GM12873 (cell line): ENCODE data around the gene IL20RA.

ENCODE experiments used
- TF ChIP-seq, protein P1 (sequence below): IDR thresholded peaks from 2 replicates; pipeline ENCODE4 v1.5.1; 2012; ENCODE audit warnings: low read depth, mild to moderate bottlenecking, moderate library complexity, low read length, control low read depth; ENCODE audit not compliant: insufficient read depth; ENCODE audit errors: missing control alignments

The IL20RA gene

DNA sequence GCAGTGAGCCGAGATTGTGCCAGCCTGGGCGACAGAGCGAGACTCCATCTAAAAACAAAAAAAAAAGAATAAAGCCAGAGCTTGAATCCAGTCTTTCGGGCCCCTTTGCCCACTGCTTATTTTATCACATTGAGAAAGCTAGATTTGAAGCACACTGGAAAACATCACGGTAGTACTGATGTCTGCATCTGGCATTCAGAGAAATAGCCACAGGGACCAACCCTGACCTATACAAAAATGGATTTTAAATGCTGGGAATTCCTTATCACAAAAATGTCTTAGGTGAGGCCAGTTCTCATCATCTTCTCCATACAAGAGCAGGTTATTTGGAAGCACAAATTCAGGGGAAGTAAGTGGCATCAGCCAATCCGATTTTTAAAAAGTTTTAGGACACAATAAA lies 73.2 kb downstream of the IL20RA start:
- TF ChIP-seq, protein P1, sequence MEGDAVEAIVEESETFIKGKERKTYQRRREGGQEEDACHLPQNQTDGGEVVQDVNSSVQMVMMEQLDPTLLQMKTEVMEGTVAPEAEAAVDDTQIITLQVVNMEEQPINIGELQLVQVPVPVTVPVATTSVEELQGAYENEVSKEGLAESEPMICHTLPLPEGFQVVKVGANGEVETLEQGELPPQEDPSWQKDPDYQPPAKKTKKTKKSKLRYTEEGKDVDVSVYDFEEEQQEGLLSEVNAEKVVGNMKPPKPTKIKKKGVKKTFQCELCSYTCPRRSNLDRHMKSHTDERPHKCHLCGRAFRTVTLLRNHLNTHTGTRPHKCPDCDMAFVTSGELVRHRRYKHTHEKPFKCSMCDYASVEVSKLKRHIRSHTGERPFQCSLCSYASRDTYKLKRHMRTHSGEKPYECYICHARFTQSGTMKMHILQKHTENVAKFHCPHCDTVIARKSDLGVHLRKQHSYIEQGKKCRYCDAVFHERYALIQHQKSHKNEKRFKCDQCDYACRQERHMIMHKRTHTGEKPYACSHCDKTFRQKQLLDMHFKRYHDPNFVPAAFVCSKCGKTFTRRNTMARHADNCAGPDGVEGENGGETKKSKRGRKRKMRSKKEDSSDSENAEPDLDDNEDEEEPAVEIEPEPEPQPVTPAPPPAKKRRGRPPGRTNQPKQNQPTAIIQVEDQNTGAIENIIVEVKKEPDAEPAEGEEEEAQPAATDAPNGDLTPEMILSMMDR = no peak

DNA sequence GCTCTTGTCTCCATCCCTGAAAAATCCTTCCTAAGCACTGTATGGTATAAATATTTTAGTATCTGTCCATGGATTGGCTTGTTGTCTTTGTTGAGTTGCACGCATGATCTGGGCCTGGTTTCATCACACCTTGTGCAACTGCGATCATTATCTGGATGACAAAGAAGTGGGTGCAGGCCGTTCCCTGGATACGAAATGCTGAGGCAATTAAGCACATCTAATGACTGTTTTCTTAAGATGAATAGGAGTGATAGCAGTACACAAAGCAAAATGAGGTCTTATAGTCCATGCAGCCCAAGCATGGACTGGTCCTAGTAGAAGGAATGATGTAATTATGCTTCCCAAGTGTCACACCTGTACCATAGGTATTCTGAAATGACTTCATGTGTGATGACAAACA lies 74.8 kb downstream of the IL20RA start:
- TF ChIP-seq, protein P1 = no peak

- TF ChIP-seq, protein P1 = no peak
These were observed 75.3 kb downstream of the IL20RA start for GRCh38 chr6:136969433-136969832.

- TF ChIP-seq, protein P1 = no peak
These were observed 75.9 kb downstream of the IL20RA start for GRCh38 chr6:136968837-136969236.

DNA sequence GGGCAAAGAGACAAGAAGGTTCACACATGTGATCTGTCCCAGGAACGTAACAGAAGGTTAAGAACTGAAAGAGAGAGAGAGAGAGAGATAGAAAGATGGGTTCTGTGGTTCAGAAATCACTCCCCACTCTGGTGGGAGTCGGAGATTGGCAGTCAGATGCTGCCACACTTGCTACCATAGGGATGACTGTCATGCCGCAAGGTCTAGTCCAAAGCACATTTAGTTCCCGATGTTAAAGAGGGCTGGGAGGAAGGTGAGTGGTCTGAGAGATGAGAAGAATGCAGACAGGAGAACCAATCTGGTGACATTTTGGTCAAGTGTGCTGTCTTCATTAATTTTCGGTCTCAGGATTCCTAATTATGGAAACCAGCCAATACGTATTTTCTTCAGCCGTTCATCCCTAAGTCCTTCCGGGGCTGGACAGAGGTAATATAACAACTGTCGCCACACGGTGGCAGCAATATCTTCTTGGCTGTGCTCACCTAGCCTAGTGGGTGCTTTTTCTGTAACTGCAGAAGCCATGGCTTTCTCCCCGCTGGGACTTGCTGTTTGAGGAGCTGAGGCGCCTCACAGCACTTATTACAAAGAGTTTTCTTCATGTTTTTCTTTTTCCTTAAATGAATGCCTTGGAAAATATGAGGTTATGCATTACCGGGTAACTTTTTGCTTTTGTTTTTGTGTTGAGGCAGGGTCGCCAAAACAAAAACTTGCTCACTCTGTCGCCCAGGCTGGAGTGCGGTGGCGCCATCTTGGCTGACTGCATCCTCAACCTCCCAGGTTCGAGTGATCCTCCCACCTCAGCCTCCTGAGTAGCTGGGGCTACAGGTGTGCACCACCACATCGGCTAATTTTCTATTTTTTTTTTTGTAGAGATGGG lies 76.7 kb downstream of the IL20RA start:
- TF ChIP-seq, protein P1 = peak; percentile 73

DNA sequence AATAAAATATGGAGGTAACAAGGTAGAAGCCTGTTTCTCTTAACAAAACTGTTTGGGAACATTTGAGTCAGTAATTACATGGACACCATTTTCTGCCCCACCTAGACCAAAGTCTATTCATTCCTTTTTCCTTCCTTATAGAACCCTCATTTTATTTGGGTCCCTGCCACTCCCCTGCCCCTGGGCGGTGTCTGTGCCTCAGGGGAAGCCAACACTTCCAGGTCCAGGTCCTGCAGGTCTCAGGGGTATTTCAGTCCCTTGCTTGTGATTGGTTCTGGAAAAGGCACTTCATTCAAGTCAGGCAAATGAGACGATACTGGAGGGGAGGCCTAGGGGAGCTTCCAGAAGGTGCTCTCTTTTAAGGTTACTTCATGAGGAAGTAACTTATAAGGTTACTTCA lies 80.4 kb downstream of the IL20RA start:
- TF ChIP-seq, protein P1 = no peak

DNA sequence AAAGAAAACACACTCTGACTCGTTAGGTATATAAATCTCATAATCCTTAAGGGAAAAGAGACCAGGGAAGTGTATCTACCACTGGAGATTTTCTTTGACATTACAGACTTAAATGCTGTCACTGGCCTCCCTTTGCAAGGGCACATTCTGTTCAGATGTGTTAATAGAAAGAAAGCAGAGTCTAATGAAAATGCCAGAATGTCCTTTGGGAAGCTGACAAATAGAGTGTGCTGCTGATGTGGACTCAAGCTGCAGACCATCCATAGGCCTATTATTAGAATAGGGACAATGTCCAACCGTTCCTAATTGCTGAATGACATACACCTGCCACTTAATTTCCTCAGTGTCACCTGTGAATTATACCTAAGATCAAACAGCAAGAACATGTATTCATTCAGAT lies 81.5 kb downstream of the IL20RA start:
- TF ChIP-seq, protein P1 = no peak
